GM12892 (cell line): ENCODE data around the gene RAD52.

Experiments used
- POLR2A ChIP-seq: IDR thresholded peaks from 2 replicates; pipeline ENCODE4 v1.6.1; 2011; ENCODE audit warnings: low read depth, low read length, control low read depth
- POLR2AphosphoS5 ChIP-seq: IDR thresholded peaks from 2 replicates; pipeline ENCODE4 v1.6.1; 2011; ENCODE audit warnings: low read depth, low read length, control low read depth
- TAF1 ChIP-seq: IDR thresholded peaks from 2 replicates; pipeline ENCODE4 v1.6.1; 2011; ENCODE audit warnings: low read depth, mild to moderate bottlenecking, control low read depth, low read length, borderline replicate concordance

DNA sequence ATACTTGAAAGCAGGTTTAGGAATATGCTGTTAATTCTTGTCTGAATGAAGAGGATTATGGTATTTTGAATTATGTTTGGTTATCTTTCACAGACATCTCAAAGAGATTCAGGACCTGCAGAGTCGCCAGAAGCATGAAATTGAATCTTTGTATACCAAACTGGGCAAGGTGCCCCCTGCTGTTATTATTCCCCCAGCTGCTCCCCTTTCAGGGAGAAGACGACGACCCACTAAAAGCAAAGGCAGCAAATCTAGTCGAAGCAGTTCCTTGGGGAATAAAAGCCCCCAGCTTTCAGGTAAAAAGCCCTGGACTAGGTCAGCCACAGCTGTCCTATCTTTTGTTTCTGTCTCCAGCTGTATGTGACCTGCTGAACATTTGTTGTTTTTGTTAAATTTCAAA lies 52.1 kb downstream of the RAD52 start:
- no peak for TF ChIP-seq POLR2A
- no peak for TF ChIP-seq POLR2AphosphoS5
- TF ChIP-seq TAF1: no peak
